Endothelial cell of umbilical vein (primary cell): Measurements from ENCODE around the gene SLMAP. TPM values are rescaled to one million over a fixed set of nuclear protein-coding genes. Genes with fewer than 3 reads are reported as not detected.

ENCODE experiments used
- BruUV-seq: library from RNA; stranded (reverse); fragments of 400-500 nt; replicated peaks from 2 replicates; lab custom pipeline; 2021; lab: Mats Ljungman, UMichigan
- CTCF ChIA-PET: fragments of 300-600, 350-600 bp; sonication (Branson Sonifier 250); formaldehyde crosslinking; loops from one replicate; lab custom pipeline; 2021; ENCODE audit warnings: antibody characterized with exemption, inconsistent platforms; lab: Charles Lee
- POLR2A ChIA-PET: fragments of 300-600, 350-600 bp; sonication (Branson Sonifier 250); formaldehyde crosslinking; loops from one replicate; lab custom pipeline; 2021; ENCODE audit warnings: antibody characterized with exemption, inconsistent platforms; lab: Charles Lee
- DNase-seq: peaks from one replicate; pipeline ENCODE4 v3.0.0-alpha.2; 2011; ENCODE audit warnings: low read depth, low spot score
- FAIRE-seq: peaks from 2 replicates; lab custom pipeline; 2011; peaks lifted over from hg19 to GRCh38; lab: Jason Lieb, UNC
- H2AFZ ChIP-seq: 2 replicates; pipeline ENCODE4 v1.6.0; 2012; ENCODE audit warnings: low read depth, low read length, control low read depth, inconsistent platforms
- H3K27ac ChIP-seq: 2 replicates; pipeline ENCODE4 v1.5.1; 2011; ENCODE audit warnings: low read depth, mild to moderate bottlenecking, control low read depth, low read length, moderate library complexity; ENCODE audit not compliant: insufficient read depth
- H3K27me3 ChIP-seq, 2 experiments: 2 replicates each; pipeline versions ENCODE4 v1.6.0 to v1.6.1; 2011; ENCODE audit warnings: low read length in 2 of 2, mixed read lengths in 1 of 2; ENCODE audit not compliant: control insufficient read depth in 2 of 2, insufficient read depth in 2 of 2
- H3K36me3 ChIP-seq, 2 experiments: 2 replicates in 1 of 2; 3 replicates in 1 of 2; pipeline ENCODE4 v1.5.1; 2011; ENCODE audit warnings: low read length in 2 of 2, mild to moderate bottlenecking in 1 of 2, moderate library complexity in 1 of 2; ENCODE audit not compliant: control insufficient read depth in 2 of 2, insufficient read depth in 2 of 2; ENCODE audit errors: extremely low read depth in 1 of 2
- H3K4me1 ChIP-seq: 3 replicates; pipeline ENCODE4 v1.5.1; 2011; ENCODE audit warnings: mild to moderate bottlenecking, low read length; ENCODE audit not compliant: control insufficient read depth, insufficient read depth; ENCODE audit errors: extremely low read depth
- H3K4me2 ChIP-seq: 2 replicates; pipeline ENCODE4 v1.6.1; 2011; ENCODE audit warnings: low read length, control low read depth, mixed read lengths; ENCODE audit not compliant: insufficient read depth
- H3K4me3 ChIP-seq, 3 experiments: fragments of 200-600 bp in 1 of 3; sonication (generic), shearing (Covaris generic) in 1 of 3; replicated peaks in 1 of 3; 2 replicates each; pipeline ENCODE4 v1.5.1; 2011 to 2016; ENCODE audit warnings: control low read depth in 3 of 3, low read length in 3 of 3, mild to moderate bottlenecking in 2 of 3, inconsistent platforms in 1 of 3, low read depth in 1 of 3, moderate library complexity in 1 of 3; ENCODE audit not compliant: insufficient read depth in 1 of 3
- H3K79me2 ChIP-seq: 2 replicates; pipeline ENCODE4 v1.6.0; 2012; ENCODE audit warnings: low read length, inconsistent platforms; ENCODE audit not compliant: control insufficient read depth, insufficient read depth
- H3K9ac ChIP-seq: replicated peaks from 2 replicates; pipeline ENCODE3; 2011; ENCODE audit warnings: low read length, control low read depth; ENCODE audit not compliant: insufficient read depth; ENCODE audit errors: extremely low read depth
- H3K9me1 ChIP-seq: replicated peaks from 3 replicates; pipeline ENCODE4 v1.6.0; 2011; ENCODE audit warnings: mild to moderate bottlenecking, low read length; ENCODE audit not compliant: control insufficient read depth, insufficient read depth; ENCODE audit errors: extremely low read depth
- H3K9me3 ChIP-seq: replicated peaks from 2 replicates; pipeline ENCODE4 v1.5.1; 2012; ENCODE audit warnings: low read length, inconsistent platforms; ENCODE audit not compliant: control insufficient read depth, insufficient read depth
- H4K20me1 ChIP-seq: replicated peaks from 2 replicates; pipeline ENCODE3; 2011; ENCODE audit warnings: mild to moderate bottlenecking, low read length; ENCODE audit not compliant: control insufficient read depth, insufficient read depth; ENCODE audit errors: extremely low read depth
- CTCF ChIP-seq, 2 donors: IDR thresholded peaks; 1 replicate in 1 of 2; 2 replicates in 1 of 2; pipeline ENCODE4 v1.5.1; 2011; ENCODE audit warnings: low read length in 2 of 2, mild to moderate bottlenecking in 2 of 2, moderate library complexity in 2 of 2, control low read depth in 1 of 2, inconsistent platforms in 1 of 2, low read depth in 1 of 2; ENCODE audit not compliant: insufficient read depth in 1 of 2; ENCODE audit errors: extremely low read depth in 1 of 2
- FOS ChIP-seq: IDR thresholded peaks from 2 replicates; pipeline ENCODE4 v1.6.1; 2011; ENCODE audit warnings: mild to moderate bottlenecking, low read length, moderate library complexity, borderline replicate concordance; ENCODE audit not compliant: insufficient read depth
- GATA2 ChIP-seq: IDR thresholded peaks from 2 replicates; pipeline ENCODE4 v1.7.0; 2011; ENCODE audit warnings: low read depth, mild to moderate bottlenecking, moderate library complexity, mixed read lengths, low read length; ENCODE audit not compliant: insufficient read length, insufficient read depth
- MAX ChIP-seq: IDR thresholded peaks from 2 replicates; pipeline ENCODE4 v1.6.1; 2011; ENCODE audit not compliant: insufficient read depth, insufficient read length
- MYC ChIP-seq: IDR thresholded peaks from one replicate; pipeline ENCODE4 v1.6.1; 2011; ENCODE audit warnings: mild to moderate bottlenecking, low read depth, low read length
- POLR2A ChIP-seq: IDR thresholded peaks from 2 replicates; pipeline ENCODE4 v1.6.1; 2012; ENCODE audit warnings: low read depth, mild to moderate bottlenecking, control low read depth, low read length
- dilution Hi-C: fragments of 300-500 bp; cut with MboI; formaldehyde crosslinking; loops from one replicate; pipeline ENCODE4 v1.15.0; 2019; ENCODE audit warnings: low sequenced_read_pairs; ENCODE audit not compliant: extremely low pct_ligation_motif_present
- intact Hi-C: fragments of 100-400 bp; cut with micrococcal nuclease; formaldehyde crosslinking; loops from one replicate; pipeline ENCODE4 v1.10.0; 2022
- polyA plus RNA-seq, 4 experiments: library from polyadenylated mRNA; depleted of rRNA in 3 of 4; stranded (reverse) in 3 of 4; unstranded in 1 of 4; fragments of >200 nt; gene quantifications; 2 replicates each; pipeline versions ENCODE4 v1.2.1 to v1.2.3, GENCODE V29; 2011 to 2012; ENCODE audit warnings: missing spikeins in 1 of 4
- total RNA-seq: library from RNA; stranded (reverse); gene quantifications from 2 replicates; pipeline ENCODE4 v1.2.3, GENCODE V29; 2021

The SLMAP gene
- total and polyA plus RNA-seq, 2 donors (not counting 3 experiments of a cell fraction or from before 2014, with no cell fraction given): 9.8 to 54.7 TPM

GRCh38 chr3:57794951-57795350 is 38.8 kb downstream of the SLMAP start:
- intact Hi-C loops: no loop called here
- POLR2A ChIA-PET: no interaction called here

More at GRCh38 chr3:57794951-57795350, 38.8 kb downstream of the SLMAP start:
- peaks cover 47% of the 10 kb centered on the region for H3K79me2 ChIP-seq
- no peak for TF ChIP-seq POLR2A
- no peak for TF ChIP-seq CTCF (IDR thresholded peaks at IDR 0.05; ENCODE audit: extremely low read depth in 1 of 2, insufficient read depth in 1 of 2, low read depth in 1 of 2, low read length in 2 of 2)
- TF ChIP-seq MAX: no peak
- TF ChIP-seq MYC: no peak
- no peak for TF ChIP-seq GATA2
- TF ChIP-seq FOS: no peak
- no peaks in the 10 kb centered on the region for H4K20me1 ChIP-seq
- FAIRE-seq (no peak), DNase-seq (no peak)
- no peak overlapping the region for H3K4me3 ChIP-seq
- H3K27ac ChIP-seq: no peak overlapping the region
- no peak overlapping the region for H2AFZ ChIP-seq
- no peaks in the 10 kb centered on the region for H3K9me3 ChIP-seq
- H3K36me3 ChIP-seq: no peaks in the 10 kb centered on the region
- no TSS peak for BruUV-seq
- no peaks in the 10 kb centered on the region for H3K27me3 ChIP-seq
- CTCF ChIA-PET: no interaction called here
- peaks cover 21% of the 10 kb centered on the region for H3K4me1 ChIP-seq
- no peaks in the 10 kb centered on the region for H3K9me1 ChIP-seq
- dilution Hi-C loops: no loop called here
- H3K9ac ChIP-seq: no peak overlapping the region
- H3K4me2 ChIP-seq: no peak overlapping the region
